ENCODE measurements around the gene CDH22. TPM values are rescaled to one million over a fixed set of nuclear protein-coding genes. Genes with fewer than 3 reads are reported as not detected.
A peak's percentile ranks its signal among the peaks of the same experiment; 100 is the strongest.

Gene CDH22
- total and polyA plus RNA-seq, 9 of the 15 experiments (the other 6 are each of a cell fraction or from before 2014, with no cell fraction given): 0.07 to 0.08 TPM; not detected in 7

DNA sequence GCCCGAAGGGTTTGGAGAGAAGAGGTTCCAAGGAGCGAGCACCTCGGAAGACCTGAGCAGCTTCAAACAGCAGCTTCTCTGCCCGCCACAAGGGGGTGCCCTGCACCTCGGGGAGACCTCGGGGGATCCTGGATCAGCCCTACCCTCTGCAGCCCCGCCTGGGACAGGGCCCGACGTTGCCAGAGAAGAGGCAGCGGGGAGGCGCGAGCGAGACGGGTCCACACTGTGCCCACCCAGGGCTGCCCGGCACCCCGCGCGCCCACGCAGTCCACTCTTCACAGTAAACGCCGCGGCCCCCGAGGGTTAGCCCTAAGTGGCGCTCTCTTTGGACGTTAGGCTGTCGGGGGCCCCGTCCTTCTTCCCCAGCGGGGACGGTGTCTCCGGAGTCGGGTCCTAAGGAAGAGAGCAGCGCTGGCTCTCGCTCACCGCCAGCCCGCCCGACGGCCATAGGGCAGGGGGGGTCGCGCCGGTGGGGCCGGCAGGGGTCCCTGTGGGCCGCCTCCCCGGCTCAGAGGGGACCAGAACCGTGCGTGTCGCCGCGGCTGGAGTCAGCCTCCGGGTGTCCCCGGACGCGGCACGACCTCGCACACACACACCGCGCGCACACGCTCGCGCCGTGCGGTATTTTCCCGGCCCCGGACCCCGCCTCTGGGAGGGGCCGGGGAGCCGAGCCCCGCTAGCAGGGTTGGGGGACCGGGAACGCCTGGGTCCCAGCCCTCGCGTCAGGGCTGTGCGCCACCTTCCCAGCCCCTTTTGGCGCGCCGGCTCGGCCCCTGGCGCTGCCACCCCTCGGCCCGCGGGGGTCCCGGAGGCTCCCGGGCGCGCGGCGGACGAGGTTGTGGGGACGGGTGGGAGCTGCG is 929 bp downstream of the CDH22 start (continued):
- TF ChIP-seq, protein P1, sequence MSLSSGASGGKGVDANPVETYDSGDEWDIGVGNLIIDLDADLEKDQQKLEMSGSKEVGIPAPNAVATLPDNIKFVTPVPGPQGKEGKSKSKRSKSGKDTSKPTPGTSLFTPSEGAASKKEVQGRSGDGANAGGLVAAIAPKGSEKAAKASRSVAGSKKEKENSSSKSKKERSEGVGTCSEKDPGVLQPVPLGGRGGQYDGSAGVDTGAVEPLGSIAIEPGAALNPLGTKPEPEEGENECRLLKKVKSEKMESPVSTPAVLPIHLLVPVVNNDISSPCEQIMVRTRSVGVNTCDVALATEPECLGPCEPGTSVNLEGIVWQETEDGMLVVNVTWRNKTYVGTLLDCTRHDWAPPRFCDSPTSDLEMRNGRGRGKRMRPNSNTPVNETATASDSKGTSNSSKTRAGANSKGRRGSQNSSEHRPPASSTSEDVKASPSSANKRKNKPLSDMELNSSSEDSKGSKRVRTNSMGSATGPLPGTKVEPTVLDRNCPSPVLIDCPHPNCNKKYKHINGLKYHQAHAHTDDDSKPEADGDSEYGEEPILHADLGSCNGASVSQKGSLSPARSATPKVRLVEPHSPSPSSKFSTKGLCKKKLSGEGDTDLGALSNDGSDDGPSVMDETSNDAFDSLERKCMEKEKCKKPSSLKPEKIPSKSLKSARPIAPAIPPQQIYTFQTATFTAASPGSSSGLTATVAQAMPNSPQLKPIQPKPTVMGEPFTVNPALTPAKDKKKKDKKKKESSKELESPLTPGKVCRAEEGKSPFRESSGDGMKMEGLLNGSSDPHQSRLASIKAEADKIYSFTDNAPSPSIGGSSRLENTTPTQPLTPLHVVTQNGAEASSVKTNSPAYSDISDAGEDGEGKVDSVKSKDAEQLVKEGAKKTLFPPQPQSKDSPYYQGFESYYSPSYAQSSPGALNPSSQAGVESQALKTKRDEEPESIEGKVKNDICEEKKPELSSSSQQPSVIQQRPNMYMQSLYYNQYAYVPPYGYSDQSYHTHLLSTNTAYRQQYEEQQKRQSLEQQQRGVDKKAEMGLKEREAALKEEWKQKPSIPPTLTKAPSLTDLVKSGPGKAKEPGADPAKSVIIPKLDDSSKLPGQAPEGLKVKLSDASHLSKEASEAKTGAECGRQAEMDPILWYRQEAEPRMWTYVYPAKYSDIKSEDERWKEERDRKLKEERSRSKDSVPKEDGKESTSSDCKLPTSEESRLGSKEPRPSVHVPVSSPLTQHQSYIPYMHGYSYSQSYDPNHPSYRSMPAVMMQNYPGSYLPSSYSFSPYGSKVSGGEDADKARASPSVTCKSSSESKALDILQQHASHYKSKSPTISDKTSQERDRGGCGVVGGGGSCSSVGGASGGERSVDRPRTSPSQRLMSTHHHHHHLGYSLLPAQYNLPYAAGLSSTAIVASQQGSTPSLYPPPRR (CRISPR knock-in tag; IDR thresholded peaks at IDR 0.05; ENCODE audit: borderline replicate concordance): no peak
- TF ChIP-seq YY1 (IDR thresholded peaks at IDR 0.05; ENCODE audit: borderline replicate concordance in 1 of 3, control insufficient read depth in 1 of 3, extremely low read depth in 1 of 3, insufficient read depth in 3 of 3, insufficient read length in 1 of 3, insufficient replicate concordance in 2 of 3, low read depth in 1 of 3, low read length in 2 of 3) (no peak), ZNF24 (IDR thresholded peaks at IDR 0.05) (no peak), ZNF780A (CRISPR knock-in tag; IDR thresholded peaks at IDR 0.05) (no peak), NR1H2 (CRISPR knock-in tag; IDR thresholded peaks at IDR 0.05) (no peak), NCOA4 (IDR thresholded peaks at IDR 0.05; ENCODE audit: partially characterized antibody) (no peak), SMAD3 (CRISPR knock-in tag; conservative IDR thresholded peaks at IDR 0.05) (no peak), SIN3B (IDR thresholded peaks at IDR 0.05; ENCODE audit: low read depth) (no peak), FOXK2 (conservative IDR thresholded peaks at IDR 0.05 in 1 of 2, IDR thresholded peaks at IDR 0.05 in 1 of 2; ENCODE audit: low read depth in 2 of 2) (no peak), ZNF217 (CRISPR knock-in tag; IDR thresholded peaks at IDR 0.05) (no peak), CBX8 (IDR thresholded peaks at IDR 0.05; ENCODE audit: borderline replicate concordance, extremely low read depth, low read depth, low read length, poor library complexity, severe bottlenecking) (no peak), MYNN (IDR thresholded peaks at IDR 0.05) (0 out of 2 replicates have a peak, but pooled peaks have one; percentile 28), MYNN (CRISPR knock-in tag; IDR thresholded peaks at IDR 0.05) (no peak), SMC3 (conservative IDR thresholded peaks at IDR 0.05; ENCODE audit: insufficient read depth, low read depth, low read length) (peak; percentile 87), MIER1 (IDR thresholded peaks at IDR 0.05; ENCODE audit: low read depth) (no peak), ZNF589 (CRISPR knock-in tag; IDR thresholded peaks at IDR 0.05; ENCODE audit: low read depth) (no peak), NCOA2 (IDR thresholded peaks at IDR 0.05; ENCODE audit: partially characterized antibody in 2 of 2) (no peak), SRSF1 (IDR thresholded peaks at IDR 0.05; ENCODE audit: low read depth, low read length) (no peak)
- TF ChIP-seq, protein P2, sequence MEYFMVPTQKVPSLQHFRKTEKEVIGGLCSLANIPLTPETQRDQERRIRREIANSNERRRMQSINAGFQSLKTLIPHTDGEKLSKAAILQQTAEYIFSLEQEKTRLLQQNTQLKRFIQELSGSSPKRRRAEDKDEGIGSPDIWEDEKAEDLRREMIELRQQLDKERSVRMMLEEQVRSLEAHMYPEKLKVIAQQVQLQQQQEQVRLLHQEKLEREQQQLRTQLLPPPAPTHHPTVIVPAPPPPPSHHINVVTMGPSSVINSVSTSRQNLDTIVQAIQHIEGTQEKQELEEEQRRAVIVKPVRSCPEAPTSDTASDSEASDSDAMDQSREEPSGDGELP (CRISPR knock-in tag; IDR thresholded peaks at IDR 0.05; ENCODE audit: borderline replicate concordance): peak; percentile 60
- TF ChIP-seq, protein P3, sequence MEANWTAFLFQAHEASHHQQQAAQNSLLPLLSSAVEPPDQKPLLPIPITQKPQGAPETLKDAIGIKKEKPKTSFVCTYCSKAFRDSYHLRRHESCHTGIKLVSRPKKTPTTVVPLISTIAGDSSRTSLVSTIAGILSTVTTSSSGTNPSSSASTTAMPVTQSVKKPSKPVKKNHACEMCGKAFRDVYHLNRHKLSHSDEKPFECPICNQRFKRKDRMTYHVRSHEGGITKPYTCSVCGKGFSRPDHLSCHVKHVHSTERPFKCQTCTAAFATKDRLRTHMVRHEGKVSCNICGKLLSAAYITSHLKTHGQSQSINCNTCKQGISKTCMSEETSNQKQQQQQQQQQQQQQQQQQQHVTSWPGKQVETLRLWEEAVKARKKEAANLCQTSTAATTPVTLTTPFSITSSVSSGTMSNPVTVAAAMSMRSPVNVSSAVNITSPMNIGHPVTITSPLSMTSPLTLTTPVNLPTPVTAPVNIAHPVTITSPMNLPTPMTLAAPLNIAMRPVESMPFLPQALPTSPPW (CRISPR knock-in tag; IDR thresholded peaks at IDR 0.05): peak; percentile 59
